ENCODE results near the gene LRG1. TPM values are rescaled to one million over a fixed set of nuclear protein-coding genes. Genes with fewer than 3 reads are reported as not detected.

LRG1 gene
- total RNA-seq, 1 donor, result not detected

GRCh38 chr19:4533835-4534424 is 5.9 kb downstream of the LRG1 start:
- Histone ChIP-seq H2AFZ (ENCODE audit: low read length) (no peak overlapping the region), H3K4me2 (ENCODE audit: insufficient read depth, low read length) (no peak overlapping the region), H3K79me2 (ENCODE audit: insufficient read depth, low read length) (no peaks in the 10 kb centered on the region), H3K27me3 (ENCODE audit: insufficient read depth, low read length) (peaks cover 14% of the 10 kb centered on the region), H3K36me3 (ENCODE audit: insufficient read depth, low read length) (no peaks in the 10 kb centered on the region), H3K9me3 (ENCODE audit: low read depth, low read length) (no peaks in the 10 kb centered on the region), H3K4me3 (ENCODE audit: insufficient read depth, low read length) (no peak overlapping the region), H3K4me1 (ENCODE audit: insufficient read depth, low read length) (no peaks in the 10 kb centered on the region), H4K20me1 (ENCODE audit: insufficient read depth, low read length) (no peaks in the 10 kb centered on the region), H3K27ac (ENCODE audit: low read depth, low read length) (no peak overlapping the region)
- TF ChIP-seq, protein P1, sequence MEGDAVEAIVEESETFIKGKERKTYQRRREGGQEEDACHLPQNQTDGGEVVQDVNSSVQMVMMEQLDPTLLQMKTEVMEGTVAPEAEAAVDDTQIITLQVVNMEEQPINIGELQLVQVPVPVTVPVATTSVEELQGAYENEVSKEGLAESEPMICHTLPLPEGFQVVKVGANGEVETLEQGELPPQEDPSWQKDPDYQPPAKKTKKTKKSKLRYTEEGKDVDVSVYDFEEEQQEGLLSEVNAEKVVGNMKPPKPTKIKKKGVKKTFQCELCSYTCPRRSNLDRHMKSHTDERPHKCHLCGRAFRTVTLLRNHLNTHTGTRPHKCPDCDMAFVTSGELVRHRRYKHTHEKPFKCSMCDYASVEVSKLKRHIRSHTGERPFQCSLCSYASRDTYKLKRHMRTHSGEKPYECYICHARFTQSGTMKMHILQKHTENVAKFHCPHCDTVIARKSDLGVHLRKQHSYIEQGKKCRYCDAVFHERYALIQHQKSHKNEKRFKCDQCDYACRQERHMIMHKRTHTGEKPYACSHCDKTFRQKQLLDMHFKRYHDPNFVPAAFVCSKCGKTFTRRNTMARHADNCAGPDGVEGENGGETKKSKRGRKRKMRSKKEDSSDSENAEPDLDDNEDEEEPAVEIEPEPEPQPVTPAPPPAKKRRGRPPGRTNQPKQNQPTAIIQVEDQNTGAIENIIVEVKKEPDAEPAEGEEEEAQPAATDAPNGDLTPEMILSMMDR (IDR thresholded peaks at IDR 0.05; ENCODE audit: extremely low read depth, low read depth, low read length), result no peak
- no peak for DNase-seq (ENCODE audit: insufficient read length, low spot score, missing footprints)

DNA sequence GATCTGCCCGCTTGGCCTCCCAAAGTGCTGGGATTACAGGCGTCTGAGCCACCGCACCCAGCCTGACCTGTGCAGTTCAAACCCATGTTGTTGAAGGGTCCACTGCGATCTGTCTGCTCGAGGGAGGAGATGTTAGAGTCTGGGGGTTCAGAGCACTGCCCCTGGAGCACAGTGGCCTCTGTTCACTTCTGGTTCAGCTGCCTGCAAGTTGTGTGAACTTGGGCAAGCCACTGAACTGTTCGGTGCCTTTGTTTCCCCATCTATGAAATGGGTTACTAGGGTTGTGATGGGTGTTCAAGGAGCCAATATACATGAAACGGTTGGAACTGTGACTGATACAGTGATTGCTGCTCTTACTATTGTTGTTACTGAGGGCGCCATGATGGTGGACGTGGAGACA is 6.5 kb downstream of the LRG1 start:
- Histone ChIP-seq H3K4me2 (ENCODE audit: insufficient read depth, low read length) (no peak overlapping the region), H3K36me3 (ENCODE audit: insufficient read depth, low read length) (no peaks in the 10 kb centered on the region), H3K4me1 (ENCODE audit: insufficient read depth, low read length) (no peaks in the 10 kb centered on the region), H3K79me2 (ENCODE audit: insufficient read depth, low read length) (no peaks in the 10 kb centered on the region), H3K9me3 (ENCODE audit: low read depth, low read length) (no peaks in the 10 kb centered on the region), H3K27me3 (ENCODE audit: insufficient read depth, low read length) (peaks cover 14% of the 10 kb centered on the region), H2AFZ (ENCODE audit: low read length) (no peak overlapping the region), H3K27ac (ENCODE audit: low read depth, low read length) (no peak overlapping the region), H4K20me1 (ENCODE audit: insufficient read depth, low read length) (no peaks in the 10 kb centered on the region), H3K4me3 (ENCODE audit: insufficient read depth, low read length) (no peak overlapping the region)
- TF ChIP-seq, protein P1 (IDR thresholded peaks at IDR 0.05; ENCODE audit: extremely low read depth, low read depth, low read length), result no peak
- DNase-seq (ENCODE audit: insufficient read length, low spot score, missing footprints), result no peak

- Histone ChIP-seq H3K4me2 (ENCODE audit: insufficient read depth, low read length) (no peak overlapping the region), H3K9me3 (ENCODE audit: low read depth, low read length) (no peaks in the 10 kb centered on the region), H3K36me3 (ENCODE audit: insufficient read depth, low read length) (no peaks in the 10 kb centered on the region), H2AFZ (ENCODE audit: low read length) (no peak overlapping the region), H3K4me1 (ENCODE audit: insufficient read depth, low read length) (no peaks in the 10 kb centered on the region), H3K4me3 (ENCODE audit: insufficient read depth, low read length) (no peak overlapping the region), H3K27me3 (ENCODE audit: insufficient read depth, low read length) (peaks cover 8% of the 10 kb centered on the region), H3K27ac (ENCODE audit: low read depth, low read length) (no peak overlapping the region), H3K79me2 (ENCODE audit: insufficient read depth, low read length) (no peaks in the 10 kb centered on the region), H4K20me1 (ENCODE audit: insufficient read depth, low read length) (no peaks in the 10 kb centered on the region)
- TF ChIP-seq, protein P1 (IDR thresholded peaks at IDR 0.05; ENCODE audit: extremely low read depth, low read depth, low read length), result no peak
- no peak for DNase-seq (ENCODE audit: insufficient read length, low spot score, missing footprints)
Measured at GRCh38 chr19:4531562-4532165, 8.2 kb downstream of the LRG1 start.

DNA sequence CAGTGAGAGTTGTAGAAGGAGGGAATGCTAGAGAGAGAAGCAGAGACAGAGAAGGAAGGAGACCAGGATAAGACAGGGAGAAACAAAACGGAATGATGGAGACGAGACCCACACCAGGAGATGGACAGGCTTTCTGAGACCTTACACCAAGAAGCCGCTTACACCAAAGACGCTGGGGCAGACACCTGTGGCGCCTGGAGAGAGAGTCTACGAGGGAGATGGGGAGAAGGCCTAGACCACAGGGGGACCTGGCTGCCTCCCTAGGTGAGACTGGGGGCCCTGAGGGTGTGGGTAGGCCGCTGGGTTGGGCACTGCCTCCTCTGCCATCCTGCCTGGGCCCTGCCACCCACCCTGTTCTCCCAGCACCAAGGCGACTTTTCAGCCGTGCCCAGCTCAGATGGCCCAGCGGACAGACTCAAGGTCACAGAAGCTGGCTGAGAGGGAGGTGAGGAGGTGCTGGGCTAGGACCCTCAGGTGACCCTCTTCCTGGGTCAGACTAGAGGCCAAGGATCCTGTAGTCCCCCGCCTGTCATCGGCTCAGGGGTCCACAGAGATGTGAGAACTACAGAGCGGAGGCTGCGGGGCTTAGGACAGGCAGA is 9.8 kb downstream of the LRG1 start:
- H3K9me3 ChIP-seq (ENCODE audit: low read depth, low read length), result no peaks in the 10 kb centered on the region
- no peak overlapping the region for H3K4me2 ChIP-seq (ENCODE audit: insufficient read depth, low read length)
- no peak overlapping the region for H3K4me3 ChIP-seq (ENCODE audit: insufficient read depth, low read length)
- no peak overlapping the region for H2AFZ ChIP-seq (ENCODE audit: low read length)
- H4K20me1 ChIP-seq (ENCODE audit: insufficient read depth, low read length), result no peaks in the 10 kb centered on the region
- H3K27ac ChIP-seq (ENCODE audit: low read depth, low read length), result no peak overlapping the region
- H3K4me1 ChIP-seq (ENCODE audit: insufficient read depth, low read length), result no peaks in the 10 kb centered on the region
- TF ChIP-seq, protein P1 (IDR thresholded peaks at IDR 0.05; ENCODE audit: extremely low read depth, low read depth, low read length), result no peak
- H3K79me2 ChIP-seq (ENCODE audit: insufficient read depth, low read length), result no peaks in the 10 kb centered on the region
- DNase-seq (ENCODE audit: insufficient read length, low spot score, missing footprints), result no peak
- H3K36me3 ChIP-seq (ENCODE audit: insufficient read depth, low read length), result no peaks in the 10 kb centered on the region
- no peaks in the 10 kb centered on the region for H3K27me3 ChIP-seq (ENCODE audit: insufficient read depth, low read length)
